ENCODE data around the gene PLCB3.

Gene PLCB3

GRCh38 chr11:64248578-64248977, 2.8 kb upstream of the PLCB3 start:
- TF ChIP-seq FOXA1 (IDR thresholded peaks at IDR 0.05): no peak
- no peak for TF ChIP-seq SP1 (IDR thresholded peaks at IDR 0.05)
- no peak for TF ChIP-seq SUZ12 (IDR thresholded peaks at IDR 0.05)
- no peak for TF ChIP-seq LEF1 (IDR thresholded peaks at IDR 0.05; ENCODE audit: borderline replicate concordance)
- no peak for TF ChIP-seq TARDBP (IDR thresholded peaks at IDR 0.05)
- no peak for TF ChIP-seq CTBP1 (IDR thresholded peaks at IDR 0.05; ENCODE audit: borderline replicate concordance)
- no peak for TF ChIP-seq HDGF (IDR thresholded peaks at IDR 0.05; ENCODE audit: borderline replicate concordance)
- TF ChIP-seq FOXK2 (IDR thresholded peaks at IDR 0.05): no peak
- no peak for TF ChIP-seq ZNF384 (IDR thresholded peaks at IDR 0.05)
- no peak for TF ChIP-seq ELF4 (IDR thresholded peaks at IDR 0.05)
- TF ChIP-seq ARNT (IDR thresholded peaks at IDR 0.05): no peak
- no peak for TF ChIP-seq BHLHE40 (IDR thresholded peaks at IDR 0.05; ENCODE audit: borderline replicate concordance)
- TF ChIP-seq PKNOX1 (IDR thresholded peaks at IDR 0.05): no peak
- no peak for TF ChIP-seq FOXM1 (IDR thresholded peaks at IDR 0.05; ENCODE audit: borderline replicate concordance)
- TF ChIP-seq L3MBTL2 (conservative IDR thresholded peaks at IDR 0.05): no peak
- TF ChIP-seq NFRKB (IDR thresholded peaks at IDR 0.05): no peak
- ChIA-PET CTCF (interaction anchor here (2.2 kb wide), 1 partner anchor 56 kb away, joined by 7 read pairs; no protein-coding TSS in a partner anchor), POLR2A (interaction anchor here (3.8 to 8.9 kb wide), 3 partner anchors 9 to 21 kb away, joined by 18 to 78 read pairs (median 59); partner anchors contain the start of genes DNAJC4 and VEGFB)
- no peak for DNase-seq (ENCODE audit: extremely low spot score)

- ChIA-PET CTCF (interaction anchor here (2.2 kb wide), 1 partner anchor 55 kb away, joined by 7 read pairs; no protein-coding TSS in a partner anchor), POLR2A (interaction anchor here (1.7 to 8.9 kb wide), 3 partner anchors 13 to 21 kb away, joined by 8 to 78 read pairs (median 59); partner anchors contain the start of genes DNAJC4 and VEGFB)
- DNase-seq (ENCODE audit: extremely low spot score): no peak
- no peak for TF ChIP-seq TARDBP (IDR thresholded peaks at IDR 0.05)
- no peak for TF ChIP-seq LEF1 (IDR thresholded peaks at IDR 0.05; ENCODE audit: borderline replicate concordance)
- no peak for TF ChIP-seq FOXA1 (IDR thresholded peaks at IDR 0.05)
- no peak for TF ChIP-seq SP1 (IDR thresholded peaks at IDR 0.05)
- TF ChIP-seq PKNOX1 (IDR thresholded peaks at IDR 0.05): no peak
- no peak for TF ChIP-seq L3MBTL2 (conservative IDR thresholded peaks at IDR 0.05)
- no peak for TF ChIP-seq FOXM1 (IDR thresholded peaks at IDR 0.05; ENCODE audit: borderline replicate concordance)
- TF ChIP-seq ELF4 (IDR thresholded peaks at IDR 0.05): no peak
- TF ChIP-seq ZNF384 (IDR thresholded peaks at IDR 0.05): no peak
- TF ChIP-seq SUZ12 (IDR thresholded peaks at IDR 0.05): no peak
- no peak for TF ChIP-seq CTBP1 (IDR thresholded peaks at IDR 0.05; ENCODE audit: borderline replicate concordance)
Observed at GRCh38 chr11:64249038-64249437, 2.3 kb upstream of the PLCB3 start.

- TF ChIP-seq ZNF384 (IDR thresholded peaks at IDR 0.05) (no peak), TARDBP (IDR thresholded peaks at IDR 0.05) (no peak), SP1 (IDR thresholded peaks at IDR 0.05) (no peak), FOXA1 (IDR thresholded peaks at IDR 0.05) (no peak), L3MBTL2 (conservative IDR thresholded peaks at IDR 0.05) (no peak), NFRKB (IDR thresholded peaks at IDR 0.05) (no peak), FOXM1 (IDR thresholded peaks at IDR 0.05; ENCODE audit: borderline replicate concordance) (no peak), FOXK2 (IDR thresholded peaks at IDR 0.05) (no peak), LEF1 (IDR thresholded peaks at IDR 0.05; ENCODE audit: borderline replicate concordance) (no peak)
- ChIA-PET POLR2A (interaction anchor here (0.6 to 8.9 kb wide), 7 partner anchors 8 to 68 kb away, joined by 3 to 78 read pairs (median 5); partner anchors contain the start of genes FKBP2, PRDX5, STIP1 and TRMT112), CTCF (interaction anchor here (0.7 to 3.3 kb wide), 4 partner anchors 16 to 68 kb away, joined by 3 to 14 read pairs (median 5); partner anchors contain the start of gene FERMT3)
- no peak for DNase-seq (ENCODE audit: extremely low spot score)
Observed at GRCh38 chr11:64249563-64250414, 1.5 kb upstream of the PLCB3 start.

- DNase-seq (ENCODE audit: extremely low spot score): no peak
- POLR2A ChIA-PET: interaction anchor here (0.6 to 8.9 kb wide), 8 partner anchors 9 to 85 kb away, joined by 3 to 78 read pairs (median 4); partner anchors contain the start of genes FKBP2, PRDX5, STIP1 and TRMT112
- CTCF ChIA-PET: interaction anchor here (0.6 to 3.3 kb wide), 7 partner anchors 17 to 54 kb away, joined by 3 to 14 read pairs (median 7); partner anchors contain the start of genes ESRRA and FERMT3
- no peak for TF ChIP-seq HDGF (IDR thresholded peaks at IDR 0.05; ENCODE audit: borderline replicate concordance)
- TF ChIP-seq ZNF384 (IDR thresholded peaks at IDR 0.05): no peak
- TF ChIP-seq TARDBP (IDR thresholded peaks at IDR 0.05): no peak
- no peak for TF ChIP-seq L3MBTL2 (conservative IDR thresholded peaks at IDR 0.05)
- no peak for TF ChIP-seq BHLHE40 (IDR thresholded peaks at IDR 0.05; ENCODE audit: borderline replicate concordance)
- no peak for TF ChIP-seq FOXK2 (IDR thresholded peaks at IDR 0.05)
- no peak for TF ChIP-seq NFRKB (IDR thresholded peaks at IDR 0.05)
- no peak for TF ChIP-seq PKNOX1 (IDR thresholded peaks at IDR 0.05)
Observed at GRCh38 chr11:64250415-64251015, 815 bp upstream of the PLCB3 start.

GRCh38 chr11:64251753-64252002, 348 bp downstream of the PLCB3 start:
- POLR2A ChIA-PET: interaction anchor here (0.8 to 8.9 kb wide), 3 partner anchors 12 to 67 kb away, joined by 3 to 78 read pairs (median 3); no protein-coding TSS in a partner anchor
- DNase-seq (ENCODE audit: extremely low spot score): no peak

More at GRCh38 chr11:64251753-64252002, 348 bp downstream of the PLCB3 start:
- TF ChIP-seq L3MBTL2 (conservative IDR thresholded peaks at IDR 0.05) (no peak), NFRKB (IDR thresholded peaks at IDR 0.05) (no peak), SP1 (IDR thresholded peaks at IDR 0.05) (no peak), FOXA1 (IDR thresholded peaks at IDR 0.05) (no peak), HDGF (IDR thresholded peaks at IDR 0.05; ENCODE audit: borderline replicate concordance) (no peak), CTBP1 (IDR thresholded peaks at IDR 0.05; ENCODE audit: borderline replicate concordance) (no peak), BHLHE40 (IDR thresholded peaks at IDR 0.05; ENCODE audit: borderline replicate concordance) (no peak), FOXM1 (IDR thresholded peaks at IDR 0.05; ENCODE audit: borderline replicate concordance) (no peak), ELF4 (IDR thresholded peaks at IDR 0.05) (no peak), TARDBP (IDR thresholded peaks at IDR 0.05) (no peak), PKNOX1 (IDR thresholded peaks at IDR 0.05) (no peak), ARNT (IDR thresholded peaks at IDR 0.05) (no peak), SUZ12 (IDR thresholded peaks at IDR 0.05) (no peak), FOXK2 (IDR thresholded peaks at IDR 0.05) (no peak)
- CTCF ChIA-PET: interaction anchor here (0.6 to 3.3 kb wide), 7 partner anchors 16 to 1101 kb away, joined by 3 to 14 read pairs (median 5); partner anchors contain the start of genes ESRRA, FERMT3, NUDT22 and TRPT1
